ENCODE data around the gene HOXD9.

The HOXD9 gene

GRCh38 chr2:176145085-176145969 lies 22.8 kb downstream of the HOXD9 start:
- intact Hi-C loops (cut with DNase I) = loop anchor here (10.0 kb wide), 1 partner anchor 999 kb away; no protein-coding TSS in a partner anchor
- DNase-seq = no peak

- intact Hi-C loops (cut with DNase I) = loop anchor here (10.0 kb wide), 1 partner anchor 999 kb away; no protein-coding TSS in a partner anchor
- DNase-seq = no peak
These were observed 23.6 kb downstream of the HOXD9 start for GRCh38 chr2:176146101-176146500.

GRCh38 chr2:176146645-176147044 lies 24.1 kb downstream of the HOXD9 start:
- intact Hi-C loops (cut with DNase I) = loop anchor here (10.0 kb wide), 1 partner anchor 998 kb away; no protein-coding TSS in a partner anchor
- DNase-seq = no peak

- no peak for DNase-seq
- intact Hi-C loops (cut with DNase I) = loop anchor here (10.0 kb wide), 1 partner anchor 997 kb away; no protein-coding TSS in a partner anchor
These were observed 24.8 kb downstream of the HOXD9 start for GRCh38 chr2:176147210-176147799.

GRCh38 chr2:176147800-176148496 lies 25.4 kb downstream of the HOXD9 start:
- intact Hi-C loops (cut with DNase I) = loop anchor here (10.0 kb wide), 1 partner anchor 997 kb away; no protein-coding TSS in a partner anchor
- DNase-seq = no peak

GRCh38 chr2:176148751-176149421 lies 26.4 kb downstream of the HOXD9 start:
- DNase-seq = no peak
- intact Hi-C loops (cut with DNase I) = loop anchor here (10.0 kb wide), 1 partner anchor 996 kb away; no protein-coding TSS in a partner anchor

DNA sequence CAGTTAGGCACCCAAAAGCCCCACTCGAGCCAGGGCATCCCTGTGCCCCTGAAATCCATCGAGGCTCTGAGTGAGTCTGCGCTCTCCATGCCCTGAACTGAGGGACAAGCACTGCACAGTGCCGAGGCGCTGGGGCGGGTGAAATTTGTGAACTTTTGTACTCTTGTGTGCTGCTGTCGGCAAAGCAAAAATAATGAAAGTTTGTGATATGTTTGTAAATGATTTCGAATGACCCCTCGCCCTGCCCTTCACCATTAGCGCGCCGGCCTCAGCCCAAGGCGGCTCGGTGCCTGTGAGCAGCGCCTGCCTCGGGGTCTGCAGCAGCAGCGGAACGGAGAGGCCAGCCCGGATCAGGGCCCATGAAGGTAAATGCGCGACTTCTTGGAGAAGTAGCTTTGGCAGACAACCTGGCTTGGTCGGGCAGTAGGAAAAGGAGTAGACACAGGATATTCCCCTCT lies 27.0 kb downstream of the HOXD9 start:
- no peak for DNase-seq
- intact Hi-C loops (cut with DNase I) = loop anchor here (10.0 kb wide), 1 partner anchor 995 kb away; no protein-coding TSS in a partner anchor

- intact Hi-C loops (cut with DNase I) = loop anchor here (10.0 kb wide), 1 partner anchor 995 kb away; no protein-coding TSS in a partner anchor
- no peak for DNase-seq
These were observed 27.5 kb downstream of the HOXD9 start for GRCh38 chr2:176149939-176150583.

DNA sequence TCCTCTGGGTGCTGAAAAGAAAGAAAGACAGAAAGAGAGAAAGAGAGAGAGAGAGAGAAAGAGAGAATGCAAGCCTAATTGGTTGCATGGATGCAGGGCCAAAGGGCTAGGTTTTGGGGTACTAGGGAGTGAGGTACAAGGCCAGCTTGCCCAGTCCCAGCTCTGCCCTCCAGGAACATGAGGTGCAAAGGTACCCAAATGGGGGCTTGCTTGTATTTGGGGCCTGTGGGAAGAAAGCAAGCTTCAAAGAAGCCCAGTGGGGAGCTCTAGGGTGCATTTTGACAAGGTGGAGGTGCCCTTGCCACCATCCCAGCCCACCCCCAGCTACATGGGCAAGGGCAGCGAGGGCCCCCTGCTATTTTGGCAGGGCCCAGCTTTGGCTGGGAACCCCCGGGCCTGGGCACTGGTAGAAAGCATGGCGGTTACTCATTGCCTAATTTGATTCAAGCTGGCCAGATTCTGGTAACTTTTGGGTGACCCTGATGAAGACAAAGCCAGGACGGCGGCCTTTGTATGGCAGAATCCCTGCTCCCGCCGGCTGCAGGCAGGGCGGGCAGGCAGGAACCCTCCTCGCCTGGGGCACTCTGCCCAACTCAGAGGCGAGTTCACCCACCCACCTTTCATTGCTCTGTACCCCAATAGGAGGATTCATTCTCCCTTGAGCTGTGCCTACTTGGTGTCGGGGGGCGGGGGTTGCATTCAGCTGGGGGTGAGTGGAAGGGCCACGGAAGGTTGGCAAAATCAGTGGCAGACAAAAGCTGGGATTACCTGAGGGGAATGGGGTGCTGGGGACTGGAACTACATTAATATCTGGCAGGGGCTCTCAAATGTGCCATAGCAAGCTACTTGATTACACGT lies 28.3 kb downstream of the HOXD9 start:
- intact Hi-C loops (cut with DNase I) = no loop called here
- no peak for DNase-seq

GRCh38 chr2:176151442-176152287 lies 29.1 kb downstream of the HOXD9 start, which contains the start of gene HOXD4:
HOXD4 (plus strand) TSS chr2:176151550; CDS start chr2:176151634, 84 bp downstream.
- DNase-seq = no peak

DNA sequence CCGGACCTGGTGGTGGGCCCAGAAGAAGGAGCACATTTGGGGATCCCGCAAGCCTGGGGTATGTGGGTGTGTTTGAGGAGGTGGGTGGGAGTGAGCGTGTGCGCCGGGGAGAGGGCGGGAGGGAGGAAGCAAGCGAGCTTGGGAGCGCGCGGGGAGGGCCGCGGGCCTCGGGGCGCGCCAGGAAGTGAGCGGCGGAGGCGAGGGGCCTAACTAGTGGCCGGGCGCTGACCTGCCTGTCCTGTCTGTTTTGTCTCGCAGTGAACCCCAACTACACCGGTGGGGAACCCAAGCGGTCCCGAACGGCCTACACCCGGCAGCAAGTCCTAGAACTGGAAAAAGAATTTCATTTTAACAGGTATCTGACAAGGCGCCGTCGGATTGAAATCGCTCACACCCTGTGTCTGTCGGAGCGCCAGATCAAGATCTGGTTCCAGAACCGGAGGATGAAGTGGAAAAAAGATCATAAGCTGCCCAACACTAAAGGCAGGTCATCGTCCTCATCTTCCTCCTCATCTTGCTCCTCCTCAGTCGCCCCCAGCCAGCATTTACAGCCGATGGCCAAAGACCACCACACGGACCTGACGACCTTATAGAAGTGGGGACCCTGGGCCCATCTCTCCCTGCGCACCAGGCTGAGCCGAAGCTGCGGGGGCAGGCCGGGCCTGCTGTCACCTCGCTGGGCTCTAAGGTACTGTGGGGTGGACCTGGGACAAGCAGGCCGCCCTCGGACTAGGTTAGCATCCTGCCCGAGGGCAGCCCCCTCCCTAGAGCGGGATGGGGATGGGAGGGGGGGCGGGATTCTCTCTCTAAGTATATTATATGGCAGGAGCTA lies 30.0 kb downstream of the HOXD9 start:
- intact Hi-C loops (cut with DNase I) = no loop called here
- DNase-seq = no peak

More at GRCh38 chr2:176151442-176152287, 29.1 kb downstream of the HOXD9 start, which contains the start of gene HOXD4:
- intact Hi-C loops (cut with DNase I) = no loop called here

DNA sequence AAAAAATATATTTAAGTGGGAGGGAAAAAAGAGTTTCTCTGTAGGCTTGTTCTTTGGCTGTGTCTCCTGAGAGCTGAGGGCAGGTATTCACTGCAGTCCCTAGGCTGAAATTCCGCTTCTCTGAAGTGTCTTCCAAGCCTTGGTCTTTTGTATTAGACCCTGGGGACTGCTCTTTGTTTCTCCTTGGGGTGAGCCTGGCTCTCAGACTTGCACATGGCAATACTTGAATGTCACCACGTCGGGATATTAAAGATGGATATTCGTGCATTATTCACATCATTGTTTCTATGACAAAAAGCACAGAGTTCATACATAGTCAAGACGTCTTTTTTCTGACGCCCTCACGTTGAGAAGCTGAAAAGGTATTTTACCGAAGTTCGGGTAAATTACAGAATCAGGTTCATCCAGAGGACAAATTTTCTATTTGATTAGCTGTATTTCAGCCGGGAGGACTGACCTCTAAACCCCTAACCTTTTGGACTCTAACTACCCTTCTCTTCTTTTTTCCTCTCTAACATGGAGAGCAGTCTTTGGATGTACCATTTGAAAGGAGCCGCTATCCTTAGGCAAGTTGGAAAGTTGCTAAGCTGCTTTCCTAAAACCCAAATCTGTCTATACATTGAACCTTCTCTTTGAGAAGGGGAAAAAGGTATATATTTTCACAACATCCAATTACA lies 32.2 kb downstream of the HOXD9 start:
- intact Hi-C loops (cut with DNase I) = no loop called here
- no peak for DNase-seq

- no peak for DNase-seq
- intact Hi-C loops (cut with DNase I) = no loop called here
These were observed 33.0 kb downstream of the HOXD9 start for GRCh38 chr2:176155356-176156044.

- DNase-seq = no peak
- intact Hi-C loops (cut with DNase I) = no loop called here
These were observed 33.8 kb downstream of the HOXD9 start for GRCh38 chr2:176156301-176156806.

Data from head of caudate nucleus (tissue), 42 donors.